ENCODE data around the gene PXMP2. TPM values are rescaled to one million over a fixed set of nuclear protein-coding genes. Genes with fewer than 3 reads are reported as not detected.

The PXMP2 gene
- total RNA-seq, result 41.0 and 56.6 TPM in 2 replicates

GRCh38 chr12:132687211-132688164 is at the start of gene PXMP2, which contains the start of gene POLE:
Gene PXMP2 (plus strand): TSS chr12:132687587. CDS start chr12:132687671, 84 bp downstream.
Gene POLE (minus strand): TSS chr12:132687342. CDS start chr12:132687315, 27 bp downstream.

GRCh38 chr12:132710405-132711079 is 23.2 kb downstream of the PXMP2 start, which contains the start of gene PGAM5:
Gene PGAM5 (plus strand): TSS chr12:132710842. CDS start chr12:132710877, 35 bp downstream.

Other genes with a start within 250 kb of the PXMP2 start
- gene FBRSL1, start 197.4 kb upstream of the PXMP2 start, total RNA-seq, result 6.8 and 7.8 TPM in 2 replicates
- gene LRCOL1, start 77.0 kb upstream of the PXMP2 start, total RNA-seq, result not detected in 2 replicates
- not detected in 2 replicates for gene P2RX2, start 68.8 kb upstream of the PXMP2 start, total RNA-seq
- gene POLE, start 245 bp upstream of the PXMP2 start, total RNA-seq, result 9.7 and 11.6 TPM in 2 replicates
- 23.0 and 23.1 TPM in 2 replicates for gene PGAM5, start 23.3 kb downstream of the PXMP2 start, total RNA-seq
- 30.8 and 33.8 TPM in 2 replicates for gene ANKLE2, start 74.2 kb downstream of the PXMP2 start, total RNA-seq
- gene GOLGA3, start 141.3 kb downstream of the PXMP2 start, total RNA-seq, result 56.2 and 69.5 TPM in 2 replicates
- 41.1 and 41.4 TPM in 2 replicates for gene CHFR, start 200.0 kb downstream of the PXMP2 start, total RNA-seq

Measured in pericardium fibroblast (primary cell).